Neuron (in vitro differentiated cells): ENCODE measurements around the gene AP2A2.
"Not testable (repeated sequence)": the region's sequence is repeated elsewhere in the genome, so short reads cannot be mapped to it uniquely, and the experiment has no call there.

Experiments used
- H2AFZ ChIP-seq: one replicate; pipeline ENCODE4 v1.6.1; 2013; ENCODE audit warnings: low read depth, mild to moderate bottlenecking, inconsistent platforms, low read length, moderate library complexity
- H3K27me3 ChIP-seq: one replicate; pipeline ENCODE4 v1.6.1; 2013; ENCODE audit warnings: low read length; ENCODE audit not compliant: insufficient read depth
- H3K36me3 ChIP-seq: one replicate; pipeline ENCODE4 v1.6.1; 2013; ENCODE audit warnings: low read length; ENCODE audit not compliant: insufficient read depth
- H3K4me1 ChIP-seq: one replicate; pipeline ENCODE4 v1.6.1; 2013; ENCODE audit warnings: low read length; ENCODE audit not compliant: insufficient read depth
- H3K4me3 ChIP-seq: 2 replicates; pipeline ENCODE4 v1.5.1; 2013; ENCODE audit warnings: mild to moderate bottlenecking, low read length, moderate library complexity
- H3K9me3 ChIP-seq: one replicate; pipeline ENCODE4 v1.6.1; 2013; ENCODE audit warnings: low read length

The AP2A2 gene

DNA sequence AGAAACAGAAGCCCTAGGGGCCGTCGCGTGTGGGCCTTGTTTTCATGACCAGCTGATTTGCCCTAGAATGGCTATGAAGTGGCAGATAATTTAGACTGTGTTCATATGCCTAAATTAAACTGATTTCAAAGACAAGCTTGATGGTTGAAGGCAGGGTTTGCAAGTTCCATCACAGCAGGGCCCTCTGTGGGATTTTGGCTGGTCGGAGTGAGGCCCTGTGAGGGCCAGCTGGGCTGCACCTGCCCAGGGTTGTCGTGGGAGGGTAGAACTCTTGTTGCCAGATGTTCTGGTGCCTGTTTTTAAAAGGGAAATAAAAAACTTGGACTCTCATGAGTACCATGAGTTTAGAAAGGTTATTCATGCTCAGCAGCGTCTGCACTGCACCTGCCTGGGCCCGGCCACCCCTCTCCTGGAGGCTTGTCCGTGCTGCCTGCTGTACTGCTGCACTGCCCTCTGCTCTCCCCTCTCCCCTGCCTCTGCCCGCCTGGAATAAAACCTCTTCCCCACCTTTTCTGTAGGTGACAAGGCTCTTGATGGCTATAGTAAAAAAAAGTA is 44.1 kb downstream of the AP2A2 start:
- Histone ChIP-seq H3K9me3 (no peaks in the 10 kb centered on the region), H3K36me3 (peaks cover 41% of the 10 kb centered on the region), H3K27me3 (no peaks in the 10 kb centered on the region), H3K4me3 (no peak overlapping the region), H2AFZ (no peak overlapping the region), H3K4me1 (no peaks in the 10 kb centered on the region)

DNA sequence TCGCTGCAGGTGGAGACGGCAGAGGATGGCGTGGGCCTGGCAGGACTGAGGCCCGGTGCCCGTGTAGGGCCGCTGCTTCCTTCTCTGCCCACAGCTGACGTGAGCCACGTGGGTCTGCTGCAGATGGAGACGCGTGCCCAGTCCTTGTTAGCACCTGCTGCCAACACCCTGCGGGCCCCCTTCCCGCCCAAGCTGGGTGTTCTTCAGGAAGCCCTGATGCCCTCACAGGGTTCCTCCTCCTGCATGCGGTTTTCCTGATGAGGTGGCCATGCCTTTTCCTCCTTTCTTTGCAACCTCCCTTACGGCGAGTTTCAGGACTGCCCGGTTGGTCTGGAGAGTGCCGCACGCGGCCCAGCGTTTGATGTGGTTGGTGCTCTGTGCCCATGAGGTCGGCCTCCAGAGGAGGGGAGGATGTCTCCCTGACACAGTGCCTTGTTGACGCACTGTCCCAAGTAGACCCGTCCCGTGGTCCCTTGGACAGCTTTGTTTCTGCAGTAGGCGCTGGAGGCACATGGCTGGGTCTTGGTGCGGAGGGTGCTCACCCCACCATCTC is 44.7 kb downstream of the AP2A2 start:
- Histone ChIP-seq H3K36me3 (peaks cover 44% of the 10 kb centered on the region), H3K9me3 (no peaks in the 10 kb centered on the region), H3K4me1 (no peaks in the 10 kb centered on the region), H3K27me3 (no peaks in the 10 kb centered on the region), H2AFZ (no peak overlapping the region), H3K4me3 (no peak overlapping the region)

DNA sequence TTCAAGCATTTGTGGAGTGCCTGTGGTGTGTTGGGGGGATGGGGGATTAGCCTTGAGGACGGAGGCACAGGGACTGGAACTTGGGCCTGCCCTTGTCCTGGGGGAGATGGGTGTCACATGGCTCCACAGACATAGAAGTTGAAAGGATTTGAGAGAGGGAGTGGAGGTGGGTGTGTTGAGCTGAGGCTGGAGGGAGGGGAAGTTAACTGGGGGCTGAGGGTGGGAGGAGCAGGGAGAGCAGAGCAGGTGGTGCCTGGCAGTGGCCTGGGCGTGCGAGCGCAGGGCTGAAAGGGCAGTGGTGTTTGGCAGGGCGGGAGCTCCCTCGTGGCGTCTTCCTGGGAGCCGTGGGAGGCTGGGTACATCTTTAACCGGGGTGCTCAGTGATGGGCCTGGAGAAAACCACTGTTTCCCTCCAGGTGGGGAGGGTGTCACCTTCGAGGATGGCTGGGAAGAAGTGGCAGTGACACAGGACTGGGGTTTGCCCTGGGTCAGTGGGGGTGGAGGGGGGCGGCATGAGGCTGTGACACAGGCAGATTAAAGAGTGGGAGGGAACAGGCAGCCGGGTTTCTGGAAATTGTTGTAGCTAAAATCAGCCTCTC is 45.5 kb downstream of the AP2A2 start:
- no peaks in the 10 kb centered on the region for H3K9me3 ChIP-seq
- no peaks in the 10 kb centered on the region for H3K4me1 ChIP-seq
- no peak overlapping the region for H2AFZ ChIP-seq
- no peaks in the 10 kb centered on the region for H3K27me3 ChIP-seq
- H3K4me3 ChIP-seq, result no peak overlapping the region
- H3K36me3 ChIP-seq, result peaks cover 44% of the 10 kb centered on the region

DNA sequence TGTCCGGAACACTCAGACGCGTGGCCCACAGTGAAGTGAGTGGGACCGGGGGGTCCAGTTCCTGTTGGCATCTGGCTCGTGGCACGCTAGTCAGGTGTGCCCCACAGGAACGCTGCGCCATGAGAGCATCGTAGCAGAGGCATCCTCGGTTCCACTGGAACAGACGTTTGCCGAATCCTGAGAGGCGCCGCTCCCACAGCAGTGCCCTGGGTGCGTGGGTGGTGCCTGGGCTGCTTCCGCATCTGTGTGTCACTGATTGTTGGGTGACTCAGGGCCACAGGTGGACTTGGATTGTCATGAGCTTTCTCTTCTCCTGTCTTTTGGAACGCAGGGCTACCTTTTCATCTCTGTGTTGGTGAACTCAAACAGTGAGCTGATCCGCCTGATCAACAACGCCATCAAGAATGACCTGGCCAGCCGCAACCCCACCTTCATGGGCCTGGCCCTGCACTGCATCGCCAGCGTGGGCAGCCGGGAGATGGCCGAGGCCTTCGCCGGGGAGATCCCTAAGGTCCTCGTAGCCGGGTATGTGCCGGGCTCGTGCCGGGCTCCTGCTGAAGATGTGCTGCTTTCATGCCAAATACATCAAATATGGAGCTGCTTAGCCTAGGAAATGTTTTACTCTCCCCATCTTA is 46.2 kb downstream of the AP2A2 start:
- H3K4me1 ChIP-seq, result no peaks in the 10 kb centered on the region
- H3K9me3 ChIP-seq, result no peaks in the 10 kb centered on the region
- peaks cover 49% of the 10 kb centered on the region for H3K36me3 ChIP-seq
- H3K27me3 ChIP-seq, result no peaks in the 10 kb centered on the region
- no peak overlapping the region for H3K4me3 ChIP-seq
- no peak overlapping the region for H2AFZ ChIP-seq

DNA sequence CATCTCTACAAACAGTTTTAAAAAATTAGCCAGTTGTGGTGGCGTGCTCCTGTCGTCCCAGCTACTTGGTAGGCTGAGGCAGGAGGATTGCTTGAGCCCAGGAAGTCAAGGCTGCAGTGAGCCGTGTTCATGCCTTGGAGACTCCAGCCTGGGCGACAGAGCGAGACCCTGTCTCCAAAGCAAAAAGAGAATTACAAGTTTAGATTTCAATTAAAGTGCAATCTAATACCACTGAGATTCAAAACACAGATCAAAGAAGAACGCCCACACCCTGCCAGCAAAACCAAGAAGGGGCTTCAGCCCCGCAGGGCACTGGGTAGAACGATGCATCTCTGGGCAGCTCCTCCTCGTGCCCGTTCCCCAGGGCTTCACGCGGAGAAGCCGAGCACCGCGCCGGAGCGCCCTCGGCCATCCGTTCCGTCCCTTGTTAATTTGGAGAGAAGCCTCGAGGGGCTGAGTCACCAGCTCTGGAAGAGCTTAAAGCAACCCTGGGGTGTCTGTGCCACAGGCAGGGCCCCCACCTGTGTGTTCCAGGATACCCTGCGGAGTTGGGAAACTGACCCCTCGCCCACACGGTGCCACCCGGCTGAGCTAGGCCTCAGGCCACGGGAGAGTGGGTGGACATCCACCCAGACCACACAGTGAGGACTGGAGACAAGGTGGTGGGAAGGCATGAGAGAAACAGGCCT is 47.0 kb downstream of the AP2A2 start:
- H3K36me3 ChIP-seq, result peaks cover 57% of the 10 kb centered on the region
- no peaks in the 10 kb centered on the region for H3K27me3 ChIP-seq
- no peaks in the 10 kb centered on the region for H3K4me1 ChIP-seq
- no peaks in the 10 kb centered on the region for H3K9me3 ChIP-seq
- no peak overlapping the region for H3K4me3 ChIP-seq
- H2AFZ ChIP-seq, result no peak overlapping the region

DNA sequence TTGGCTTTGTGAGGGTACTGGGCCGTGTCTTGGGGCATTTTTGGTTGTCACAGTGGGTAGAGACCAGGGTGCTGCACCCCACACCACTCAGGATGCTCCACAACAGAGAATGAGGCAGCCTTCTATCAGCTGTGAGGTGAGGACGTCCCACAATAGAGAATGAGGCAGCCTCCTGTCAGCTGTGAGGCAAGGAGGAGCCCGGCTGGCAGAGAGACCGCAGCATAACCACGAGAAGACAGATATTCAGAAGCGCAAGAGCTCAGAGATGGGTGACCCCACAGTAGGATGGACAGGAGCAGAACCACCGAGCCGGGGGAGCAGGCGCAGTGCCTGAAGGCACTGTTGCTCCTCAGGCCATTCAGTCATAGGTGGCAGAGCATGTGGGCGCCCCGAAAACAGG is 47.6 kb downstream of the AP2A2 start:
- Histone ChIP-seq H2AFZ (no peak overlapping the region), H3K9me3 (no peaks in the 10 kb centered on the region), H3K4me1 (no peaks in the 10 kb centered on the region), H3K27me3 (no peaks in the 10 kb centered on the region), H3K36me3 (peaks cover 63% of the 10 kb centered on the region), H3K4me3 (no peak overlapping the region)

DNA sequence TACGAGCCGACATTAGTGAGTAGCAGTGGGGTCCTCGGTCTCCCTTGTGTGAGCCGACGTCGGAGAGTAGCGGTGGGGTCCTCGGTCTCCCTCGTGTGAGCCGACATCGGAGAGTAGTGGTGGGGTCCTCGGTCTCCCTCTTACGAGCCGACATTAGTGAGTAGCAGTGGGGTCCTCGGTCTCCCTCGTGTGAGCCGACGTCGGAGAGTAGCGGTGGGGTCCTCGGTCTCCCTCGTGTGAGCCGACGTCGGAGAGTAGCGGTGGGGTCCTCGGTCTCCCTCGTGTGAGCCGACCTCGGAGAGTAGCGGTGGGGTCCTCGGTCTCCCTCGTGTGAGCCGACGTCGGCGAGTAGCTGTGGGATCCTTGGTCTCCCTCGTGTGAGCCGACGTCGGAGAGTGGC is 49.7 kb downstream of the AP2A2 start:
- not testable (repeated sequence) for H3K27me3 ChIP-seq, H2AFZ ChIP-seq, H3K4me3 ChIP-seq, H3K4me1 ChIP-seq, H3K9me3 ChIP-seq
- peaks cover 67% of the 10 kb centered on the region for H3K36me3 ChIP-seq

DNA sequence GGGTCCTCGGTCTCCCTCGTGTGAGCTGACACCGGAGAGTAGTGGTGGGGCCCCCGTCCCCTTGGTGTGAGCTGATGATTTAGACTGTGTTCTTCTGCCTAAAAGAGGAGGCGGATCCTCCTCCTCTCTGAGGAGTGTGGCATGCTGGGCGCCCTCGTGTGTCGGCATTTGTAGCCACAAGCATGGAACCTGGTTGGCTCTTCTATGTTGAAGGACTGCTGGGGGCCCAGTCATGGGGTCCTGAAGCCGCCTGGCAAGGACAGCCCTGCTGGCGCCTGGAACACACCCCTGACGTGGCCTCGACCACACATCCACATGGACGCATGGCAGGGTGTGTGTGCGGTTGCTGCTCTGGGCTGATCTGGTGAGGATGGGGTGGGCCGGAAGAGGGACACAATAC is 50.2 kb downstream of the AP2A2 start:
- H3K4me3 ChIP-seq, result no peak overlapping the region
- no peaks in the 10 kb centered on the region for H3K4me1 ChIP-seq
- no peaks in the 10 kb centered on the region for H3K27me3 ChIP-seq
- no peaks in the 10 kb centered on the region for H3K9me3 ChIP-seq
- H3K36me3 ChIP-seq, result peaks cover 62% of the 10 kb centered on the region
- H2AFZ ChIP-seq, result no peak overlapping the region

DNA sequence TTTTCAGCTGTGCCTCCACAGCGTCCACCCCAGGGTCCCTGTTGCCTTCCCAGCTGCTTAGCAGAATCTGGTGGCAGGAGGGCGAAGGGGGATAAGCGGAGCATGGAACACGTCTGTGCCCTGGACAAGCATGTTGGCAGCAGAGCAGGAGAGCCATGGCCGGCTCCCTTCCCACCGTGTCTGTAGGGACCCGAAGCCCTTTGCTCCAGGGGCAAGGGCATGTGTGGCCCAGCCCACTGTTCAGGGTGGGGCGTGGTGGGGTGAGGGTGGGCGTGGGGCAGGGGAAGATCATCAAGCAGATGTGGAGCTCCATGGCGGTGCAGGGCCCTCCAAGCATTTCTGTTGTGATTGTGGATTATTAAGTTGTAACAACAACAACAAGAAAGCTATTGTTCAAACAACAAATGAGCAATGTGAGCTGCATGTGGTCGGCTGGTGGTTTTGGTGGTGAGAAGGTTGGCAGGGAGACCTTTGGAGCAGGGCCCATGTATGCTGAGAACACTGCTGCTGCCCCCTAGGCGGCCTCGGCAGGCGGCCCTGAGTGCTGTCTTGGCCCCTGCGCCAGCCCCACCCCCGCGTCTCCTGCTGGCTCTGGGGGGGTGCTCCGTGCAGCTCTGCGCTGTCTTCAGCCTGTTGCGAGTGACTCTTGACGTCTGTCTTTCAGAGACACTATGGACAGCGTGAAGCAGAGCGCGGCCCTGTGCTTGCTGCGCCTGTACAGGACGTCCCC is 50.9 kb downstream of the AP2A2 start:
- Histone ChIP-seq H3K36me3 (peaks cover 65% of the 10 kb centered on the region), H3K9me3 (no peaks in the 10 kb centered on the region), H2AFZ (no peak overlapping the region), H3K27me3 (no peaks in the 10 kb centered on the region), H3K4me3 (no peak overlapping the region), H3K4me1 (no peaks in the 10 kb centered on the region)

DNA sequence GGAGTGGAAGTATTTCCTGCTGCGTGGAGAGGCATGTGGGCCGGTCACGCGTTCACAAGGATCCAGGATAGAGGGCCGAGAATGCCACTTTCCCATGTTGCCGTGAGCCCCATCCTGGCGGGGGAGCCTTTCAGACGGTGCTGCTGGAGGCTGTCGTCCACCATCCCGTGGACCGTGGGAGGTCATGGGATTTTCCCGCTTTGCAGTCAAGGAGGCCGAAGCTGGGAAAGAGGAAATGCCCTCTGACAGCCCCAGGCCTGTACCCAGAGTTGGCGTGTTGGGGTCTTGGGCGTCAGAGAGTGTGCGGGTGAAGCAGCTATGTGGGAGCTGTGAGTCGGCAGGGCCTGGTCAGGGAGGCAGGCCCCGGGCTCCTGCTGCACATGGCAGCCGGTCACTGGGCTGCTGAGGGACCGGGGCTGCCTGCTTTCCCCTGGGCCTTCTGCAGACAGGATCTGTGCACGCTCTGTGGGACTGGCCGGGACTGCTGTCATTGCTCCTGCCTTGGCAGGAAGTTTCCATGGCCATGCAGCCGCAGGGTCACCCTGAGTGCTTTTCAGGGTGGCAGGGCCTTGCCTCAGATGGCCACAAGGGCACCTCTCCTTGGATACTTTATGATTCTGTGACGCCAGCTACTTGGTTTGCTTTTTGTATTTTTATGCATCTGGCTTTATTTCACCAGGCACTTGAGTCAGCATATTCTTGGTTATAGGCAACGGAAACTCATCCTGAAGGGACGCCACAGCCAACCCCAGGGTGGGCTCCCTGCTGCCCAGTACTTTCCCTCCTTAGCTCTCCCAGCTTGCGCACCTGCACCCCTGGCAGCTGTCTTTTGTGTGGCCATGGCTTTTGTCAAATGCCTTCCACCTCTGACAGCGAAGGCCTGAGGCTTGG is 52.4 kb downstream of the AP2A2 start:
- no peaks in the 10 kb centered on the region for H3K4me1 ChIP-seq
- no peaks in the 10 kb centered on the region for H3K9me3 ChIP-seq
- no peaks in the 10 kb centered on the region for H3K27me3 ChIP-seq
- no peak overlapping the region for H3K4me3 ChIP-seq
- peaks cover 54% of the 10 kb centered on the region for H3K36me3 ChIP-seq
- no peak overlapping the region for H2AFZ ChIP-seq

DNA sequence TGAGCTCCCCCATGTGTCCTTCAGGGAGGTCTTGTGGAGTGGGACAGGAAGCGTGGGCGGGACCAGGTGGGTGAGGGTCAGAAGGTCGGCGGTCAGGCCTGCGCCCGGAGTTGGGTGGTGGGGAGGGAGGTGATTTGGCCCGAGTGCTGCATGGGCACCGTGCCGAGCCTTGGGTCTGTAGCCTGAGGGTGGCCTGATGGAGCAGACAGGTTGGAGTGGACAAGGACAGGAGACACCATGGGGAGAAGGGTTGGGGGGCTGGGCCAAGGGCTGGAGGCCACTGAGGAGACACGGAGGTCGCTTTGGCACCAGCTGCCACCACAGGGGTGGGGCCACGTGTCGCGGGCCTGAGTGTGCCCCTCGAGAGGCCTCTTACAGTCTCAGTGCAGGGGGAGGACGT is 53.1 kb downstream of the AP2A2 start:
- no peaks in the 10 kb centered on the region for H3K9me3 ChIP-seq
- H3K4me1 ChIP-seq, result no peaks in the 10 kb centered on the region
- peaks cover 51% of the 10 kb centered on the region for H3K36me3 ChIP-seq
- H3K27me3 ChIP-seq, result no peaks in the 10 kb centered on the region
- no peak overlapping the region for H2AFZ ChIP-seq
- no peak overlapping the region for H3K4me3 ChIP-seq
